ENCODE results near the gene NAXE.
"Not testable (repeated sequence)": the region's sequence is repeated elsewhere in the genome, so short reads cannot be mapped to it uniquely, and the experiment has no call there.

Gene NAXE

GRCh38 chr1:156591432-156592157, at the start of gene NAXE:
NAXE (plus strand) TSS chr1:156591776; CDS start chr1:156591805, 29 bp downstream.
- DNase-seq = peak; percentile 90

- peak; percentile 8 for DNase-seq
Measured at GRCh38 chr1:156543066-156543465, 48.5 kb upstream of the NAXE start.

- DNase-seq = peak; percentile 10
Measured at GRCh38 chr1:156544592-156545102, 46.9 kb upstream of the NAXE start.

- peak; percentile 28 for DNase-seq
Measured at GRCh38 chr1:156546267-156546666, 45.3 kb upstream of the NAXE start.

- peak; percentile 12 for DNase-seq
Measured at GRCh38 chr1:156547434-156547833, 44.1 kb upstream of the NAXE start.

GRCh38 chr1:156547982-156548381, 43.6 kb upstream of the NAXE start:
- DNase-seq = no peak

- DNase-seq = no peak
Measured at GRCh38 chr1:156549390-156549789, 42.2 kb upstream of the NAXE start.

GRCh38 chr1:156549831-156550230, 41.7 kb upstream of the NAXE start:
- DNase-seq = no peak

- DNase-seq = no peak
Measured at GRCh38 chr1:156550346-156550745, 41.2 kb upstream of the NAXE start.

GRCh38 chr1:156551066-156551643, 40.4 kb upstream of the NAXE start:
- no peak for DNase-seq

GRCh38 chr1:156551869-156552268, 39.7 kb upstream of the NAXE start:
- DNase-seq = no peak

- no peak for DNase-seq
Measured at GRCh38 chr1:156552518-156552917, 39.1 kb upstream of the NAXE start.

- DNase-seq = not testable (repeated sequence)
Measured at GRCh38 chr1:156552937-156553336, 38.6 kb upstream of the NAXE start.

- DNase-seq = no peak
Measured at GRCh38 chr1:156553860-156554485, 37.6 kb upstream of the NAXE start.

- DNase-seq = no peak
Measured at GRCh38 chr1:156554971-156555370, 36.6 kb upstream of the NAXE start.

- DNase-seq = no peak
Measured at GRCh38 chr1:156555715-156556114, 35.9 kb upstream of the NAXE start.

- no peak for DNase-seq
Measured at GRCh38 chr1:156556354-156556753, 35.2 kb upstream of the NAXE start.

GRCh38 chr1:156559086-156559796, 32.3 kb upstream of the NAXE start:
- no peak for DNase-seq

GRCh38 chr1:156559797-156560385, 31.7 kb upstream of the NAXE start:
- no peak for DNase-seq

- no peak for DNase-seq
Measured at GRCh38 chr1:156560585-156561163, 30.9 kb upstream of the NAXE start.

- no peak for DNase-seq
Measured at GRCh38 chr1:156565519-156565918, 26.1 kb upstream of the NAXE start.

GRCh38 chr1:156566436-156566835, 25.1 kb upstream of the NAXE start:
- DNase-seq = no peak

All from activated effector memory CD4-positive, alpha-beta T cell treated with anti-CD3 and anti-CD28 coated beads, Interleukin-2, amount 50 U/mL, for 16 hours (primary cell).